HG03521 (cell line): ENCODE data around the gene LMNTD2.

ENCODE experiments used
- ATAC-seq: cut with Tn5 transposase; IDR thresholded peaks from one replicate; pipeline ENCODE4 v1.9.1; 2021; ENCODE audit warnings: mild to moderate bottlenecking, moderate library complexity; ENCODE audit not compliant: unreplicated experiment

Gene LMNTD2

DNA sequence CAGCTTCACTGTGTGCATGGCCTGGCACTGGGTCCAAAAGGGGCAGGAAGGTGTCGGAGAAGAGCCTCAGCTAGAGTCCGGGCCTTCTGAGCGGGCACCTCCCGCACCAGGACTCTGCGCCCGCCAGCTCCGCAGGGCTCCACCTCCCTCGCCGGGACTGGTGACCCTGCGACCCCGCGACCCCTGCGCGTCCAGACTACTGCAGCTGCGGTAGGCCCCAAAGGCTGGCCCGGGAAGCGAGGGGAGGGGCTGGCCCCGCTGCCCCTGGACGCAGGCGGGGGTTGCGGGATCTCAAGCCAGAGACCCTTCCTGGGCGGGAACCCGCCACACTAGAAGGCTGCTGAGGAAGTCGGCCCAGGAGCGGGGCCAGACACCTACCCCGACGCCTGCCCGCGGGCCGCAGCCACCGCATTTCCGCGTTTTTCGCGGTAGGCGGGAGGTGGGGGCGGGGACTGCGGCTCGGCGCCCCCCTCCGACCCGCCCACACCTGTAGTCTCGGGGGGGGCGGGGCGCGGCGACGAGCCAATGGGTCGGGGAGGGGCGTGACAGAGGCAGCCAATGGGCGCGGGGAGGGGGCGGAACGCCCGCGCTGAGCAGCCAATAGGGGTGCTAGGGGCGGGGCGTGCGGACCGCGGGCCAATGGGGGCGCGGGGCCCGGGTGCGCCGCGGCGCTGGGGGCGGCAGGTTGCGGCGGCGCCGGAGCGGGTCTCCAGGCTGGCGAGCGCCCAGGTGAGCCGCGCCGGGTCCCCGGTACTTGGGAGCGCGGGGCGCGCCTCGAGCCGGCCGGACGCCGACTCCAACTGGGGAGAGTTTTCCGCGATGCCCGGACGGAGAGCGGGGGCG is at the start of gene LMNTD2, which contains the start of gene RASSF7:
Gene LMNTD2, minus strand, starts transcription at position 434 of the 843 bp plus-strand sequence. Its CDS starts 22 bp downstream, at position 412.
Gene RASSF7, plus strand, starts transcription at position 666 of the 843 bp plus-strand sequence. CDS start 799 bp downstream, outside the sequence.
- ATAC-seq: peak; percentile 80

DNA sequence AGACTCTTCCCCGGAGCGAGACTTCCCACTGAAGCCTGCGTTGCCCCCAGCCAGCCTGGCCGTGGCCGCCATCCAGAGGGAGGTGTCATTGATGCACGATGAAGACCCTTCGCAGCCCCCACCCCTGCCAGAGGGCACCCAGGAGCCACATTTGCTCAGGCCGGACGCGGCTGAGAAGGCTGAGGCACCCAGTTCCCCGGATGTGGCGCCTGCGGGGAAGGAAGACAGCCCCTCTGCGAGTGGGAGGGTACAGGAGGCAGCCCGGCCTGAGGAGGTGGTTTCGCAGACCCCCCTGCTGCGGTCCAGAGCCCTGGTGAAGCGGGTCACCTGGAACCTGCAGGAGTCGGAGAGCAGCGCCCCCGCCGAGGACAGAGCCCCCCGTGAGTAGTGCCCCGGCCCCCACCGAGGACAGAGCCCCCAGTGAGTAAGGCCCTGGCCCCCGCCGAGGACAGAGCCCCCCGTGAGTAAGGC is 48.8 kb upstream of the LMNTD2 start:
- no peak for ATAC-seq

GRCh38 chr11:608791-609251 is 48.3 kb upstream of the LMNTD2 start:
- ATAC-seq: no peak

GRCh38 chr11:607971-608659 is 47.6 kb upstream of the LMNTD2 start:
- ATAC-seq: no peak

- no peak for ATAC-seq
Measured at GRCh38 chr11:607020-607780, 46.7 kb upstream of the LMNTD2 start.

DNA sequence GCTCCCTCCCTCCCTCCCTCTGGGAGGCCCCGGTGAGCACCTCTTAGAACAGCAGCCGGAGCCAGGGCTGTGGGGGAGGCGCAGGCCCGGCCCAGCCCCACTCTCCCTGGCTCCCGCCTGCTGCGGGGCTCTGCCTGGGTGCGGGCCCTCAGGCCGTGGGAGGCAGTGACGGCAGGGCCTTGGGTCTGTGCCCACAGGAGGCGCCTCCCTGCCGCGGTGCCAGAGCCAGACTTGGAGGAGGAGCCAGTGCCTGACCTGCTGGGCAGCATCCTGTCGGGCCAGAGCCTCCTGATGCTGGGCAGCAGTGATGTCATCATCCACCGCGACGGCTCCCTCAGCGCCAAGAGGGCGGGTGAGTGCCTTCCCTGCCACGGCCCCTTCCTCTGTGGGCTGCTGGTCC is 45.7 kb upstream of the LMNTD2 start:
- ATAC-seq: no peak

DNA sequence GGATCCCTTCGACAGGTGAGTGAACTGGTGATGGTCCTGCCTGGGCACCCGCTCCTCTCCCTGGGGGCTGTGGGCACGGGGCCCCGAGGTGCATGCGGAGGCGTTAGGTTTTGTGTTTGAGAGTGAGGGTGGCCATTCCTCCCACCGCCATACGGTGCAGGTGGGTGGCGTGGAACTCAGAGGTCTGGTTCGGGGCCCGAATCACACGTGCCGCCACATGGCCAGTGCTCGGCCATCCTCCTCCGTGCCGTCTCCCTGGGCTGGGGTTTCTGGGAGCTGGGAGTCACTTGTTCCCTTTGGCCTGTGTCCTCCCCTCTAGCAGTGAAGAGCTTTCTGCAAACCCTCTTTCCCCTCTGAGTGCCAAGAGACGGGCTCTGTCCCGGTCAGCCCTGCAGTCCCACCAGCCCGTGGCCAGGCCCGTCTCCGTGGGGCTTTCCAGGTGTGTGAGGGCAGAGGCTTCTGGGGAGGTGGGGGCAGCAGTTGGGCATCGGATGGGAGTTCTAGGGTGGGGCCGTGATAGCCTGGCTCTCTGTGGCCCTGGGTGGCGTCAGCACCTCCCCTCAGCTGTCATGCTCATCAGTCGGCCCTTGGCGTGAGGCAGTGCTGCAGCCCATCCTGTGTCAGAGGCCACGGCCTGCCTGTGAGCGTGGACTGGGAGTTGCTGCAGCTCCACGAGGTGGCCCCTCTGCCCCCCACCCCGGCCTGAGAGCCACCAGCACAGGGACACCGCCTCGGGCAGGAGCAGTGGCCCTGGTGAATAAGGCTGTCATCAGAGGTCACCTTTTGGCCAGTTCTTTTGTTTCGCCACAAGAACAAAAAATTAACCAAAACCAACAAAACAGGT is 45.0 kb upstream of the LMNTD2 start:
- no peak for ATAC-seq

DNA sequence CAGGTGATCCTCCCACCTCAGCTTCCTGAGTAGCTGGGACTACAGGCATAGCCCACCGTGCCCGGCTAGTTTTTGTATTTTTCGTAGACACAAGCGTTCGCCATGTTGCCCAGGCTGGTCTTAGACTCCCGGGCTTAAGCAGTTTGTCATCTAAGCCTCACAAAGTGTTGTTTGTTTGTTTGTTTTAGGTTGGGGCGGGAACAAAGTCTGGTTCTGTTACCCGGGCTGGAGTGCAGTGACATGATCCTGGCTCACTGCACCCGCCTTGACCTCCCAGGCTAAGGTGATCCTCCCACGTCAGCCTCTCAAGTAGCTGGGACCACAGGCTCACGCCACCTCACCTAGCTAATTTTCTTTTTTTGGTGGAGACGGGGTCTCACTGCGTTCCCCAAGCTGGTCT is 42.6 kb upstream of the LMNTD2 start:
- ATAC-seq: no peak

GRCh38 chr11:601573-602245 is 41.2 kb upstream of the LMNTD2 start:
- no peak for ATAC-seq

DNA sequence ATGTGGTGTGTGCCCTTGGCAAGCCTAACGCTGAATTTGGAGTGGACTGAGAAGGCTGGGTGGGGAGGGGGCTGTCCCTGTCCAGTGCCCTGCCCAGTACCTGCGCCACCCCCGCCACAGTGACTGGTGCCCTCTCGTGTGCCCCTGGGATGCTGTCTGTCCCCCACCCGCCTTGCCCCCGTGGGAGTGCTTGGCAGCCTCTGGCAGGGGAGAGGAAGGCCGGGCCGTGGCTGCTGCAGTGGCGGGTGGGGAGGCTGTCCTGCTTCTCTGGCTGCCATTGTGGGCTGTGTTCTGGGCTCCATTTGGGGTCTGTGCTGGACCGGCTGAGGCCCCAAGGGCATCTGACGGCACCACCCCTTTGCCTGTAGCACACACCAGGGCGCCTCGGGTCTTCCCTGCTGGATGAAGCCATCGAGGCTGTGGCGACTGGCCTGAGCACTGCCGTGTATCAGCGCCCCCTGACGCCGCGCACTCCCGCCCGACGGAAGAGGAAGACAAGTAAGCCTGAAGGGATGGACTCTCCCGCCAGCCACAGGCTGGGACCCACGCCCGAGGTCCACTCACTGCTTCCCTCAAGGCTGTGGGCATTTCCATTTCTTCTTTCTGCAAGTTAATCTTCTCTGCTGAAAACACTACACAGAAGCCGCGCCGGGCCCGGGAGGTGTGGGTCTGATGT is 37.6 kb upstream of the LMNTD2 start:
- ATAC-seq: no peak

DNA sequence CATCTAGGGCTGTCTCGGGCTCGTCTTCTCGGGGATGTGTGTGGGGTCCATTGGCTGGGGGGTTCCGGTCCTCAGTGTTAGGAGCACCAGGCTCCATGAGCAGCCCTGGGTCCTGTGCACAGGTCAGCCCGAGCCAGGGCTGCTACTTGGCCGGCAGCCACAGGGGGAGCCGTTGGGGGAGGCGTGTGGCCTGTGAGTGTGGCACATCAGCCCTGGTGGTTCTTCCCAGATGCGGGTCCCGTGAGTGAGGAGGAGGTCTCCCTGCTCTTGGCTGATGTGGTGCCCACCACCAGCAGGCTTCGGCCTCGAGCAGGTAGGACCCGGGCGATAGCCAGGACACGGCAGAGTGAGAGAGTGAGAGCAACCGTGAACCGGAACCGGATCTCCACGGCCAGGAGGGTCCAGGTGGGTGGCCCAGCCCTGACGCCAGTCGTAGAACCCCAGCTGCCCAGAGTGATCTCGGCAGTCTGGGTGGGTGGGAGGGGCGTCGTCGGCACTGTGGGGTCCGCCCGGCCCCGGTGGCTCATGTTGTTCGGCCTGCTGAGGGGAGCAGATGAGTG is 36.7 kb upstream of the LMNTD2 start:
- ATAC-seq: no peak

DNA sequence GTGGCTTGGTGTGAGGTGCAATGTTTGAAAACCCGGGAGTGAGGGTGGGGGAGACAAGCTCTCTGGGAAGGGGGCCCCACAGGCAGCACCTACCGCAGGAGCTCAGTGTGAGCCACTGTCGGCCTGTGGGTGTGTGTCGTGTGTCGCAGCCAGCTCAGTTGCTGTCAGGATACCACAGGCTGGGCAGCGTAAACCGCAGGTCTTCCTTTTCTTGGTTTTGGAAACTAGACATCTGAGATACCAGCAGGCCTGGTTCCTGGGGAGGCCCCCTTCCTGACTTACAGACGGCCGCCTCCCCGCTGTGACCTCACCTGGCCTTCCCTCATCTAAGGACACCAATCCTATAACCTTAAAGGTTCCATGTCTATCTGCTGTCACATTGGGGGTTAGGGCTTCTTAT is 35.8 kb upstream of the LMNTD2 start:
- no peak for ATAC-seq

- no peak for ATAC-seq
Measured at GRCh38 chr11:595400-595799, 34.9 kb upstream of the LMNTD2 start.

- no peak for ATAC-seq
Measured at GRCh38 chr11:593347-593746, 32.8 kb upstream of the LMNTD2 start.

- no peak for ATAC-seq
Measured at GRCh38 chr11:592918-593317, 32.4 kb upstream of the LMNTD2 start.

GRCh38 chr11:592501-592900 is 32.0 kb upstream of the LMNTD2 start:
- no peak for ATAC-seq

DNA sequence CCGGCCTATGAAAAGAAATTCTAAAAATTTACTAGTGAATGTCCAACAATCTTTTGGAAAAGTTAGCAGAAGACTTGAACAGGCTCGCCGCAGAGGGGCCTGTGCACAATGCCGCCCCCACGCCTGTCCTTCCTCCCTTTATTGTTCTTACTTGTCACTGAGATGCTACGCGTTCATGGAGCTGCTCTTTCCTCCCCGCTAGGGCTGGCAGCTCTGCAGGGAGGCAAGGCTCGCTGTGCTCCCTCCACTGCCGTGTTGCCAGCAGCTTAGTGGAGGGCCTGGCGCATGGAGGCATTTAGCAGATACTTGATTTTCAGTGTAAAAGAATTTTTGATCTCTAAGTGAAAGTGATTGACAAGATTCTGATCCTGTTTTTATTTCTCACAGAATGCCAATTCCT is 30.5 kb upstream of the LMNTD2 start:
- ATAC-seq: no peak

GRCh38 chr11:589798-590197 is 29.3 kb upstream of the LMNTD2 start:
- no peak for ATAC-seq

- ATAC-seq: no peak
Measured at GRCh38 chr11:587978-588380, 27.4 kb upstream of the LMNTD2 start.
